Heart right ventricle (tissue), 16 donors: Measurements from ENCODE around the gene SH3RF3. TPM values are rescaled to one million over a fixed set of nuclear protein-coding genes. Genes with fewer than 3 reads are reported as not detected.

ENCODE experiments used
- ATAC-seq, 8 donors: fragments of 200-7000 bp; cut with Tn5 transposase; one replicate each; pipeline ENCODE4 v1.9.1; 2020; ENCODE audit warnings: mild to moderate bottlenecking in 8 of 8, moderate library complexity in 8 of 8, moderate number of reproducible peaks in 1 of 8
- DNase-seq, 2 donors: peaks; one replicate each; pipeline ENCODE4 v3.0.0-alpha.2; 2020
- H3K27ac ChIP-seq, 10 donors: fragments of 200-600 bp; sonication (generic) in 2 of 10; one replicate each; pipeline versions ENCODE4 v1.5.0 to v1.8.0; 2020 to 2022; ENCODE audit warnings: mild to moderate bottlenecking in 3 of 10
- H3K27me3 ChIP-seq, 7 donors: fragments of 200-600 bp; one replicate each; pipeline ENCODE4 v1.8.0; 2021 to 2022; ENCODE audit warnings: mild to moderate bottlenecking in 2 of 7
- H3K36me3 ChIP-seq, 9 donors: fragments of 200-600 bp; sonication (generic) in 1 of 9; one replicate each; pipeline versions ENCODE4 v1.5.0 to v1.8.0; 2020 to 2022; ENCODE audit warnings: mild to moderate bottlenecking in 2 of 9
- H3K4me1 ChIP-seq, 9 donors: fragments of 200-600 bp; sonication (generic) in 1 of 9; one replicate each; pipeline versions ENCODE4 v1.5.0 to v1.8.0; 2020 to 2022; ENCODE audit warnings: mild to moderate bottlenecking in 4 of 9
- H3K4me3 ChIP-seq, 10 donors: fragments of 200-600 bp; sonication (generic) in 2 of 10; one replicate each; pipeline versions ENCODE4 v1.5.0 to v1.8.0; 2020 to 2022; ENCODE audit warnings: mild to moderate bottlenecking in 7 of 10, moderate library complexity in 2 of 10
- H3K9me3 ChIP-seq, 11 donors: fragments of 200-600 bp in 10 of 11; sonication (generic) in 2 of 11; one replicate each; pipeline versions ENCODE4 v1.5.0 to v1.8.0; 2013 to 2022; ENCODE audit warnings: mild to moderate bottlenecking in 2 of 11, control low read depth in 1 of 11, moderate library complexity in 1 of 11
- CTCF ChIP-seq, 9 donors: fragments of 200-600 bp; sonication (generic) in 2 of 9; IDR thresholded peaks; one replicate each; pipeline versions ENCODE4 v1.5.0 to v1.8.0; 2021 to 2022; ENCODE audit warnings: antibody characterized with exemption in 9 of 9, mild to moderate bottlenecking in 5 of 9, moderate library complexity in 1 of 9
- WGBS, 2 donors: extraction: QIAGEN DNeasy Blood & Tissue Kit; methylation state at CpG; one replicate each; pipeline ENCODE4 v1.1.7; 2013; ENCODE audit warnings: inconsistent platforms in 1 of 2; 5-methylcytosine and 5-hydroxymethylcytosine counted together
- intact Hi-C, 10 donors: fragments of 100-400 bp; cut with DNase I; formaldehyde crosslinking; loops; one replicate each; pipeline versions ENCODE4 v1.11.1 to v1.14.2; 2022
- polyA plus RNA-seq, 2 donors: library from polyadenylated mRNA; stranded (reverse); fragments of 200-250 nt; gene quantifications; one replicate each; pipeline ENCODE4 v1.2.3, GENCODE V29; 2013
- total RNA-seq, 10 donors: library from RNA; stranded (reverse); fragmentation: NEBNext Ultra II Directional in 3 of 10; extraction: Animal tissue kit (Norgen Biotek cat#: 25700) in 3 of 10; gene quantifications; one replicate each; pipeline versions ENCODE4 v1.2.1 to v1.2.4, GENCODE V29; 2021 to 2023
- donor health status: Arrhythmogenic right ventricular cardiomyopathy.
- donor health status: ischemic (EF 13 %, LVEDD 7.1; RV severe dilation, severe dysfunction).
- donor health status: healthy with polysubstance abuse.
- donor health status: DM: no; HTN: yes; CAD: no.
- donor health status: DM: no; HTN: no; CAD: no.
- donor health status: ischemic (EF 25% LVEDD 6.9; RV normal size, moderate dysfunction).
- donor health status: ischemic (EF 25% LVEDD 5.7; RV mildly dilated, moderate dysfunction).
- donor health status: healthy.
- donor health status: DM: yes; HTN: yes; CAD: no.
- donor health status: Ischemic cardiomyopathy.
- donor health status: ischemic (EF 35%, LVEDD 5.7; RV mildly dilated, moderate dysfunction).
- donor health status: nonischemic (EF 11% LVEDD 7.7; RV severe dilation, severe dysfunction).
- donor health status: DM: yes; HTN: yes; CAD: no.
- donor health status: PGD.
- donor health status: ischemic (EF 29% LVEDD 5.4; RV normal size, mild dysfunction).
- donor health status: nonischemic (EF 23%, LVEDD 6.1; RV moderate dilation, normal function).

SH3RF3 gene
- total and polyA plus RNA-seq, 12 donors = 5.0 to 11.5 (median 8.6) TPM

GRCh38 chr2:109123586-109124201 is 5.3 kb upstream of the SH3RF3 start:
- DNase-seq (no peak), ATAC-seq (no peak)
- H3K27me3 ChIP-seq = peaks cover 0 to 30% (median 10%) of the 10 kb centered on the region in 7 donors
- H3K4me3 ChIP-seq = no peak overlapping the region
- intact Hi-C loops = loop anchor here in 2 of 10 donors (10.0 kb wide), 2 partner anchors 81 to 261 kb away; no protein-coding TSS in a partner anchor
- TF ChIP-seq CTCF (IDR thresholded peaks at IDR 0.05) = no peak
- H3K9me3 ChIP-seq = no peaks in the 10 kb centered on the region
- WGBS, 2 donors = 94 to 95% methylated on average over 4 of the region's 4 CpGs
- H3K4me1 ChIP-seq = peaks cover 0 to 28% (median 6%) of the 10 kb centered on the region in 9 donors
- H3K36me3 ChIP-seq = no peaks in the 10 kb centered on the region
- no peak overlapping the region for H3K27ac ChIP-seq

GRCh38 chr2:109124982-109125592 is 3.9 kb upstream of the SH3RF3 start:
- H3K36me3 ChIP-seq = no peaks in the 10 kb centered on the region
- WGBS, 2 donors = 67 to 77% methylated on average over 10 of the region's 10 CpGs
- no peak for DNase-seq
- no peak overlapping the region for H3K4me3 ChIP-seq
- no peak overlapping the region for H3K27ac ChIP-seq
- intact Hi-C loops = loop anchor here in 8 of 10 donors (5.0 to 10.0 kb wide), 9 partner anchors 77 to 382 kb away; no protein-coding TSS in a partner anchor
- no peaks in the 10 kb centered on the region for H3K9me3 ChIP-seq
- no peak for TF ChIP-seq CTCF (IDR thresholded peaks at IDR 0.05)
- peaks cover 0 to 32% (median 8%) of the 10 kb centered on the region in 9 donors for H3K4me1 ChIP-seq
- H3K27me3 ChIP-seq = peaks cover 0 to 27% (median 14%) of the 10 kb centered on the region in 7 donors
- ATAC-seq = no peak

GRCh38 chr2:109125593-109126500 is 3.2 kb upstream of the SH3RF3 start:
- H3K4me1 ChIP-seq = peaks cover 0 to 40% (median 15%) of the 10 kb centered on the region in 9 donors
- DNase-seq = no peak
- WGBS, 2 donors = 89 to 91% methylated on average over 12 of the region's 12 CpGs
- H3K36me3 ChIP-seq = no peaks in the 10 kb centered on the region
- no peaks in the 10 kb centered on the region for H3K9me3 ChIP-seq
- ATAC-seq = no peak
- H3K27ac ChIP-seq = no peak overlapping the region
- intact Hi-C loops = loop anchor here in 9 of 10 donors (2.0 to 10.0 kb wide), 10 partner anchors 76 to 385 kb away; no protein-coding TSS in a partner anchor
- no peak overlapping the region for H3K4me3 ChIP-seq
- H3K27me3 ChIP-seq = peaks cover 0 to 28% (median 11%) of the 10 kb centered on the region in 7 donors
- TF ChIP-seq CTCF (IDR thresholded peaks at IDR 0.05) = no peak

- intact Hi-C loops = loop anchor here in 9 of 10 donors (2.0 to 10.0 kb wide), 10 partner anchors 76 to 384 kb away; no protein-coding TSS in a partner anchor
- ATAC-seq = no peak
- DNase-seq = no peak
- Histone ChIP-seq H3K9me3 (no peaks in the 10 kb centered on the region), H3K27me3 (peaks cover 0 to 34% (median 8%) of the 10 kb centered on the region in 7 donors), H3K4me3 (no peak overlapping the region), H3K36me3 (no peaks in the 10 kb centered on the region), H3K27ac (no peak overlapping the region), H3K4me1 (peaks cover 0 to 45% (median 21%) of the 10 kb centered on the region in 9 donors)
- WGBS, 2 donors = 93 to 94% methylated on average over 5 of the region's 5 CpGs
- TF ChIP-seq CTCF (IDR thresholded peaks at IDR 0.05) = no peak
These were observed 2.5 kb upstream of the SH3RF3 start for GRCh38 chr2:109126501-109126860.
